Right hindlimb (tissue), 1 donor: ENCODE results near the gene CTBP2.

Source experiments
- DNase-seq: peaks from one replicate; pipeline ENCODE4 v3.0.0-alpha.2; 2018

CTBP2 gene

GRCh38 chr10:125020871-125021270, 139.5 kb downstream of the CTBP2 start:
- DNase-seq: no peak

GRCh38 chr10:125020386-125020785, 140.0 kb downstream of the CTBP2 start:
- no peak for DNase-seq

- no peak for DNase-seq
Observed at GRCh38 chr10:125018576-125019143, 141.7 kb downstream of the CTBP2 start.

DNA sequence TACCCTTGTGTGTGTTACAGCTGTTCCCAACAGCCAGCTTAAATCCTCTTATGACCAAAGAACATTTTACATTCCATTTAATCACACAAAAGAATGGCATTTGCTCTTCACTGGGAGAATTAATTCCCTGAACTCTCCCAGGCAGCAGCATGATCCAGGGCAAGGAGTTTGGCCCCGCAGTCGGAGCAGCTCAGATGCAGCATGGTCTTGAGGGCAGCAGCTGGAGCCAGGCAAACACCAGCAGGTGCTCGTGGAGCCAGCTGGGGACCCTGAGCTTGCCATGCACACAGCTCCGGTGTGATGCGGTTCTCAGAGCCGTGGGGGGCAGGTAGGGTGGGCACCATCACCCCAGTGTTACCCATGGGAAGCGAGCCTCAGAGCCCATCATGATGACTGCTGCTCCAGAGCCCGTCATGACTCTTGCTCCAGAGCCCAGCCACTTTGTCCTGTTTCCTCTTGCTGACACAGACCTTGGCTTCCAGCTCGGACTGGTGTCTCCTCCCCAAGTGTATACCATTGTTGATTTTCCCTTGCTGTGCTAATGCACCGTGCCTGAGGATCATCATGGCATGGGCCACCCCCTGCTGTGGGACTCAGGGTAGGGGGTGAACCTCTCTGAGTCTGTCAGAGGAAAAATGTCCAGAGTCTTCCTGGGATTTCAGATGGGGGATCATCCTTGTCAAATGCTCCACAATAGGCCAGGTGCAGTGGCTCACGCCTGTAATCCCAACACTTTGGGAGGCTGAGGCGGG, 142.6 kb downstream of the CTBP2 start:
- DNase-seq: no peak

DNA sequence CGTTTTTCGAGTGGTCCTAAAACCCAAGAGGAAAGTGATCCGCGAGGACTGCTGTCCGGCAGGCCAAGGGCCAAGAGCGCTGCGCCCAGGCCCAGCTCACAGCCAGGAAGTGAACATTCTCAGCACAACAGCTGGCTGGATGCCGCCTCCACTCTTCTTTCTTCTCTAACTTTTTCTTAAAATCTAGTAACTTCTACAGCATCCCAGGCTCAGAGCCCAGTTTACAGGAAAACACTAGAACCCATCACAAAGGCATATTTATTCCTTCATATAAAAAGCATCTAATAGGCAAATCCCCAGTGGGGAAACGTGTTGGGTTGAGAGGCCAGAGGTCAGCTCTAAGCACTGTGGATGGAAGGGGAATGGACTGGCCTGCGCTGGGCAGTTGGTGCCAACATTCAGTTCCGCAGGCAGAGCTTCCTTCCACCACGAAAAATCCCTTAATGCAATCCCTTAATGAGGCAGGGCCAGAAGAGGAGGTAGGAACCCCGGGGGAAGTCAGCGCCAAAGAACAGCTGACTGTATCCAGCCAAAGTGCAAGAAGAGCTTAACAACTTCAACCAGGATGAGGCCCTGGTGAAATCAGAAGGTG, 143.7 kb downstream of the CTBP2 start:
- DNase-seq: peak; percentile 82

- no peak for DNase-seq
Observed at GRCh38 chr10:125016123-125016522, 144.2 kb downstream of the CTBP2 start.

DNA sequence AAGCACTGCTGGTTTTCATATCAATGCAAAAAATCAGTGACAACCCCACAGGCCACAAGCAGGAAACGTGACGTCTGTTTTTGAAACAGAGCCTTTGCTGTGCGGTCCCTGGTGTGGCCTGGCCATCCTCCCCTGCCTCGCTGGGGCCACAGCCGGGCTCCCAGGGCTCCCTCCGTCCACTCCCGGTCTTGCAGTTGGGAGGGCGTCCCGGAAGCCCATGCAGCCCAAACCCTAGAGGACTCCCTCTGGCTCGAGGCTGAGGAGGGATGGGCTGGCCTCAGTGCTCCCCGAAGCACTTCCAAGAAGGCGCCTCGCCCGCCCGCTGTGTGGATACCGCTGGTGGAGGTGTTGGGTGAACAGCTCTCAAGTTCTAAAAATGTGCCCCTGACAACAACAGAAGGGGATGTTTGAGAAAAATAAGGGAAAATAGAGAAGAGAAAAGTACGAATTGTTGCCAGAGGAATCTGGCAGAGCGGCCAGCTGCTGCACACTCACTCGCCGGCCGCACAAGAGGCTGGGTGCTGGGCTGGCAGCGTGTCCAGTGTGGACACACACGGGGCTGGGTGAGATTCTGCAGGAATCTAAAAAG, 144.9 kb downstream of the CTBP2 start:
- DNase-seq: no peak

DNA sequence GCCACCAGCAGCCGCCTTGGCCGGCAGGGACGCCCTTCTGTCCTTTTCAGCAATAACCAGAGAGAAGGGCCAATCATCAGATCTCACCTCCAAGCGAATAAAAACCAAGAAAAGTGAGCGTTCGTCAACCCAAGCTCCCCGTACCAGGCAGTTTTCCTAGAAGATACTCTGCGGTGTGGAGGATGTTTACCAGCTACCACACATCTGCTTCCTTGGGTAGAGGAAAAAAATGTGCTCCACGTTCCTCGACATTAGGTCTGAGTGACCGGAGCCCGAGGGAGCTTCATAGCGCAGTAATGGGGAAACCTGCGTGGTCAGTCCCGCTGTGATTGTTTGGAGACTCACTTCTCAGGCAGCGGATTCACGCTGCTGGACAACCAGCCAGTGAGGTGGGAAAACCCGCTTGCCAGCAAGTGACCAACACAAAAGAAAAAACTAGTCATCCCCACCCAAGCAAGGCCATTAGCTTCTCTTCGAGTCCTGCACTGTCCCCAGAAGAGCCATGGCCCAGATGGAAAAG, 145.5 kb downstream of the CTBP2 start:
- DNase-seq: no peak

GRCh38 chr10:125014086-125014830, 146.1 kb downstream of the CTBP2 start:
- DNase-seq: no peak

- no peak for DNase-seq
Observed at GRCh38 chr10:125013529-125013872, 146.9 kb downstream of the CTBP2 start.

GRCh38 chr10:125012851-125013528, 147.4 kb downstream of the CTBP2 start:
- DNase-seq: no peak

DNA sequence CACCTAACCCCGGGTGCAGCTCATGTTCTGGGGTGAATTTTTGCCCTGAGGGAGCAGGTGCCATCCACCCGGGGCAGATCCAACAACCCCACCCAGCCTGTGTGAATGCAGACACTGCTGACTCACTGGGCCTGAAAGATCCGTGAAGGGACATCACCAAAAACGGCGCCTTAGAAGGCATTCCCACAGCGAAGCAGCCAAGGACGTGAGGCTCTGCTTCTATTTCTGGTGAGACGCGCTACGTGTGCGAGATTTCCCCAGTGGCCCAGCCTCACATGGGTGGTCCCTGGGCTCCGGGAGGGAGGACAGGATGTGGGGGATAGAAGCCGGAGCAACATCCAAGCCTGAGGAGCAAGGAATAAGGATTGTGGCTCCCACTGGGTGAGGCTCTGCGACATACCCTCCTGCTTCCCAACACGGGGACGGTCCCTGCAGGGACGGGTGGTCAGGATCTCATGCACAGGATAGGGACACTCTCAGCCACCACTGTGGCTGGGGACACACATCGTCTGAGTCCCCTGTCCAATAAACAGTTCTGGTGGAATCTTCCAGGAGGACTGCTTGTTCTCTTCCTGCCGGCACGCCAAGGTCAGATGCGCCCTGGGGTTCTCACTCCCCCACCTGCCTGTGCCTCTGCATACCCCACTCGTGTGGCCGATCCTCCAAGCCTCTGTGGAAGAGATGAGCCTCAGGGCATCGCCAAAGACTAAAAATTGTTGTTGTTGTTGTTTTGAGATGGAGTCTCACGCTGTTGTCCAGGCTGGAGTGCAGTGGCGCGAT, 148.2 kb downstream of the CTBP2 start:
- DNase-seq: no peak

DNA sequence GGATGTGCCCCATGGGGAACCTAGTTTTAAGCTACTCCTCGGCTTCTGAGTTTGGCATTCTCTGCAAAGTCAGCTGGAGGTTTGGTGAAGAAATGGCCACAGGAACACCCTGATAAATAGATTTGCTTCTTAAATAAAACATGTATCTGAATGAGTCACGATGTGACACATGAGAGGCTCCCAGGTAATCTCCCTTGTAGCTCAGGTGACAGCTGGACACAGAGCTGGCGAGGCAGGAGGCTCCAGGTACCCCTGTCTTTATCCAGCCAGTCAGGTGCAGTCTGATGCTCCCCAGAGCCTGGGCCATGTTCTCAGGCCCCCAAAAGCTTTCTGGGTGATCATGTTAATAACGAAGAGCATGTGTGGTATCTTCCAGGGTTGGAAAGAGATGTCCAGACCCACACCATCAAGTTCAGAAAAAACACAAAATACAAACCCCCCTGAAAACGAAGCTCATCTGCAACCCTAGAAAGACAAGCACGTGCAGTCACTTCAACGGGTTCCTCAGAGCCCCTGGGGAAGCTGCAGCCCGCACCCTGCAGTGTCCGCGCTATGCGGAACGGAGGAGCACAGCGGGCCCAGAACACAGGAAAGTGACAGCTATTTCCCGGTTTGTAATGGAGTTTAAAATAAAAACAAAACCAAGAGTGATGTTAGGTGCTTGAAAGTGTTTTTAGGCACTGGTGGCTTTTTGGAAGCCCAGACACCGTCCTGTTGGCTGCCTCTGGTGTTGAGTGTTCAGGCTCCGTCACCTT, 149.0 kb downstream of the CTBP2 start:
- no peak for DNase-seq

DNA sequence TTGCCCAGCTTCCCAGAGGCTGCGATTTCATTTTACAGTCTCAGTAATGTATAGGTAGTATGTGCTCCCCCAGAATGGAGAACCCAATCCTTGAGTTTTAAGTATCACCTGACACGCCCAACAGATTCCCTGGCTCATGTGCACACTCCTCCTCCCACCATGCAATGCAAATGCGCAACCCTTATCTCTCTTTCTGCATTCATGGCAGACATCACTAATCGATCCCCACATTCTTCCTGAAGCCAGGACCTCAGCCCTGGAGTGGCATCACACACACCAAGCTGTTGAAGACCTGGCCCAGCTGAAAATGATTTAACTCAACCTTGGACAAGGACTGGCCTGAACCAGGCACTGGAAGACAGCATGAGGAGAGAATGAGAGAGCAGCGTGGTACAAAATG, 150.0 kb downstream of the CTBP2 start:
- no peak for DNase-seq

GRCh38 chr10:125009661-125010161, 150.7 kb downstream of the CTBP2 start:
- no peak for DNase-seq

DNA sequence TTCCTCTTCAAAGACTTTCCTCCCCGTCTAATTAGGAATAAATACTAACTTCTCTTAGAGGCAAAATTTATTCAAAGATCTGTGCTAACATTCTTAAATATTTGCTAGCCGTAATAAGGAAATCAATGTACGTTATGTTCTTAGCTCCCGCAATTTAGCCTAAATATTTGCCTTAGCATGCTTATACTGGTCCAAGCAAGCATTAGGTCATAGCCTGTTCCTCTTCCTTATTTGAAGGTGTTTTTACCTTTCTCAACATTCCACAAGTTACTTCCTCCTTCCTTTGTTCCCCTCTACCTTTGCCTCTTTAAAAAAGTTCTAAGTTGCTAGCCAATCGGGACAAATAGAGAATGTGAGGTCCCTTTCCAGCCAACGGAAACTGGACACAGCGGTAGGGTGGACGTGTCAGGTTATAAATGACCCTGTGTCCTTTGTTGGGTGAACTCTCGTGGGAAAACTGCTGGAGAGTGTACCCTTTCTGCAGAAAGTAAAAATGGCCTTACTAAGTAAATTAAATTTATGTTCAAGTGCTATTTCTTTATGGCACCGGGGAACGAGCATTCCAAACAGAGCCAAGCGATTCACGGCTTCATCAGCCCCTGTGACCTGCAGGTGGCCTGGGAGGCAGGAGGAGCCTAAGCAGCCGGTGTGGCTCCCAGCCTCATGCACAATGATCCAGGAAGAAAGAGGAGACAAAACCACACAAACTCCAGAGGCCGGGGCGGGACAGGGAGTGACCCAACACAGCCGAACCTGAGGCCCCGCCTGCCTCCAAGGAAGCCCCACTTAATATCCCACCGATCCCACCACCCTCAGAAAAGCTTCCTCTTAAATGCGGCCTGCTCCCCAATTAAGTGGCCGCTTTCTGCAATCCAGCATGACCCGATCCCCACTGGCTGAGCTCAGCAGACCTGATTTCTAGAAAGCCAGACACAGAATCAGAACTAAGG, 151.4 kb downstream of the CTBP2 start:
- no peak for DNase-seq

DNA sequence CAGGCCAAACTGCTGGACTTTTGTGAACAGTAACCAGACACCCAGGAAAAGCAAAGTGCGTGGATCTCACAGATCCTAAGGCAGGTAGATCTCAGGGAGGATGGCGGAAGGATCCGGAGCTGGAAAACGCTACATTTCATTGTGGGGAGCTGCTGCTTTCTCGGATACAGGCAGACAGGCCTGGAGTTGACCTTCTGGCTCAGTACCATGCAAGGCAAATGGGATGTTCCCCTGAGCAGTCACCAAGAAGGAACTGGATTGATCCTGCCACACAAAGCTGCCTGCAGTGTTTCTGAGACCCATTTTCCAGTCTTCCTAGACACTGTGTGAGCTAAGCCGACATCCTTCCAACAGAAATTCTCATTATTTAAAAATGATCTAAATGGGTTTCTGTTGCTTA, 152.9 kb downstream of the CTBP2 start:
- no peak for DNase-seq

DNA sequence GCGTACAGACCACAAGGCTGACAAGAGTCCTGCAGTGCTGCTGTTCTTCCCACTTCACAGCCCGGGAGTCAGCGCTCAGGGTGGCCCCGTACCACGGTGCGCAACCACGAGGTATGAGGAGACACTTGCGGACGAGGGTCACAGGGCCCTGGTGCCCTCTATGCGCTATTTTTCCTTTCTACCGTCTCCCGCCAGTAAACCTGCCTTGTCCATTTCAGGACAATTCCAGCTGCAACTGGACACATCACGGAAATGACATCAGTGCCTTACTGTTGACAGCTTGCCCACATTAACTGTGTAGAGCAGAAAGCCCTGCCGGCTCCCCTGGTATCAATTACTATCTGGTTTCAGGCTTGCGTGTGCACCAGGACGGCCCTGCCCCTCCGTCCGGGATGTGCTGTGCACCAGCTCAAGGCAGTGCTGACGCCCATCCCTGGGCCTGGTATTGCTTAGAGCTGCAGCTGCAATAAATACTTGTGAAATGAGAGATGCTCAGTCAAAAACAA, 153.4 kb downstream of the CTBP2 start:
- peak; percentile 61 for DNase-seq

GRCh38 chr10:125006188-125006680, 154.1 kb downstream of the CTBP2 start:
- DNase-seq: peak; percentile 19
